Measurements from ENCODE around the gene DIP2B. TPM values are rescaled to one million over a fixed set of nuclear protein-coding genes. Genes with fewer than 3 reads are reported as not detected.
A peak's percentile ranks its signal among the peaks of the same experiment; 100 is the strongest.

The DIP2B gene
- total and polyA plus RNA-seq, 12 donors: 3.0 to 21.5 (median 15.8) TPM

DNA sequence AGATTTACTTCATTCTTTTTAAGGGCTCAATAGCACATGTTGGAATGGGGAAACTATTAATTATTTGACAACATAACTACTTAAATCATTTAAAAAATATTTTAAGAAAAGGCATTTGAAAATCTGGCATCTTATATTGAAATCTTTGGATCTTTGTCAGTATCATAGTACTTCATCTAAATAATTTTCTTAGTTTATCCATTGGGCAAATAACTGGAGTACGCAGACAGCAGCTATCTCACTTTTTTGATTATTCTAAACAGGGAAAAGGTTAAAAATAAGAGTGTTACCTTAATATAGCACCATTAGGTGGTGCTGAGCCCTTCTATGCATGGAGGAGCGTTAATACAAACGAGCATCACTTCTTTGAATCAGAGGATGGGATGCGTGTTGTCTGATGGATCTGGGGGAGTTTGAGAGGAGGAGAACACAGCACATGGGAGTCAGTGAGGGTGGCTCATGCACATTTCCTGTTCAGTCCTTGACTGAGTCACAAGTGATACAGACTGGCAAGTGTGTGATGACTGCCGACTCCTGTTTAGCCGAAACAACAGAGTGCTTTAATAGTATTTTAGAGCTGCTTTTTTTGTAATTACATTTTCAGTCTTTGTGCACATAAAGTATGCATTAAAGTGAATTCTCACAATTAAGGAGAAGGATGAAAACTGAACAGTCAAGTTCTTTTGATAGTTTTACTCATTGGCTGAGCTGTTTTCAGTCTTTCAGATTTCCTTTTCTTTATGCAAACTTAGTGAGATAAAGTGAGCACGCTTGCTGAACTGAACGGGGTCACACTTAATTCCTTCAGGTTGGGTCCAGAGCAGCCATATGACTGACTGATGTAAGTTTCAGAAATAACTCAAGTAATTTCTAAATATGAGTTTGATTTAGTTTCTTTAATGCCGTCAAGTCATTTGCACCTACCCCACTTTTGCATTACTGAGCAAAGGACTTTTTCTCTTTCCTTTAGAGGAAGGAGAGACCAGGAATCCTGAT is 92.7 kb downstream of the DIP2B start:
- DNase-seq: no peak
- H3K27ac ChIP-seq: peak overlapping the region in 1 of 10 donors; percentile 26
- ATAC-seq: peak in 6 of 8 donors; percentile 37 to 81 (median 63)
- H3K27me3 ChIP-seq: no peaks in the 10 kb centered on the region
- peaks cover 0 to 33% (median 24%) of the 10 kb centered on the region in 9 donors for H3K4me1 ChIP-seq
- intact Hi-C loops (cut with DNase I): no loop called here
- TF ChIP-seq, protein P1, sequence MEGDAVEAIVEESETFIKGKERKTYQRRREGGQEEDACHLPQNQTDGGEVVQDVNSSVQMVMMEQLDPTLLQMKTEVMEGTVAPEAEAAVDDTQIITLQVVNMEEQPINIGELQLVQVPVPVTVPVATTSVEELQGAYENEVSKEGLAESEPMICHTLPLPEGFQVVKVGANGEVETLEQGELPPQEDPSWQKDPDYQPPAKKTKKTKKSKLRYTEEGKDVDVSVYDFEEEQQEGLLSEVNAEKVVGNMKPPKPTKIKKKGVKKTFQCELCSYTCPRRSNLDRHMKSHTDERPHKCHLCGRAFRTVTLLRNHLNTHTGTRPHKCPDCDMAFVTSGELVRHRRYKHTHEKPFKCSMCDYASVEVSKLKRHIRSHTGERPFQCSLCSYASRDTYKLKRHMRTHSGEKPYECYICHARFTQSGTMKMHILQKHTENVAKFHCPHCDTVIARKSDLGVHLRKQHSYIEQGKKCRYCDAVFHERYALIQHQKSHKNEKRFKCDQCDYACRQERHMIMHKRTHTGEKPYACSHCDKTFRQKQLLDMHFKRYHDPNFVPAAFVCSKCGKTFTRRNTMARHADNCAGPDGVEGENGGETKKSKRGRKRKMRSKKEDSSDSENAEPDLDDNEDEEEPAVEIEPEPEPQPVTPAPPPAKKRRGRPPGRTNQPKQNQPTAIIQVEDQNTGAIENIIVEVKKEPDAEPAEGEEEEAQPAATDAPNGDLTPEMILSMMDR (IDR thresholded peaks at IDR 0.05): no peak
- H3K4me3 ChIP-seq: no peak overlapping the region
- 52 to 60% methylated on average over 9 of the region's 9 CpGs for WGBS, 2 donors
- no peaks in the 10 kb centered on the region for H3K36me3 ChIP-seq
- no peaks in the 10 kb centered on the region for H3K9me3 ChIP-seq

DNA sequence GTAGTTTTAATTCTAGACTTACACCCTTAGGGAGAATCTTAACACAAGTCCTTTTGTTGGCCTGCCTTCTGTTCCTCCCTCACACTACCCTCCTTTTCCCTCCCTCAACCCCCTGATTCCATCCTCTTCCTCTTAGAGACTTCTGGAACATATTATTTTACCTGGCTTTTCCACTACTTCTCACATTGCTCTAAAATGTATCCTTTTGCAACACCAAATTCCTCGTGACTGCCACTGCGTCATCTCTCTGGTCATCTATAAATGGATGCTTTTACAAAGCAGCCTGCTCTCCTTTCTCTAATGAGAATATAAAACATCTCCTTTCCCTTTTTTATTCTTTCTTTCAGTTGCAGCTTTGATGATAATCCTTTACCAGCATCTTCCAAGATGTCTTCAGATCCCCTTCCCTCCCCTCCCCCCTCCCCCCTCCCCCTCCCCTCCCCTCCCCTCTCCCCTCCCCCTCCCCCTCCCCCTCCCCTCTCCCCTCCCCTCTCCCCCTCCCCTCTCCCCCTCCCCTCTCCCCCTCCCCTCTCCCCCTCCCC is 93.6 kb downstream of the DIP2B start:
- no peaks in the 10 kb centered on the region for H3K27me3 ChIP-seq
- no peaks in the 10 kb centered on the region for H3K9me3 ChIP-seq
- no peaks in the 10 kb centered on the region for H3K36me3 ChIP-seq
- no peak overlapping the region for H3K4me3 ChIP-seq
- peak overlapping the region in 1 of 10 donors; percentile 26 for H3K27ac ChIP-seq
- intact Hi-C loops (cut with DNase I): no loop called here
- DNase-seq: no peak
- 85 to 92% methylated on average over 2 of the region's 2 CpGs for WGBS, 2 donors
- H3K4me1 ChIP-seq: peaks cover 2 to 37% (median 26%) of the 10 kb centered on the region in 9 donors
- ATAC-seq: no peak
- TF ChIP-seq, protein P1 (IDR thresholded peaks at IDR 0.05): no peak

DNA sequence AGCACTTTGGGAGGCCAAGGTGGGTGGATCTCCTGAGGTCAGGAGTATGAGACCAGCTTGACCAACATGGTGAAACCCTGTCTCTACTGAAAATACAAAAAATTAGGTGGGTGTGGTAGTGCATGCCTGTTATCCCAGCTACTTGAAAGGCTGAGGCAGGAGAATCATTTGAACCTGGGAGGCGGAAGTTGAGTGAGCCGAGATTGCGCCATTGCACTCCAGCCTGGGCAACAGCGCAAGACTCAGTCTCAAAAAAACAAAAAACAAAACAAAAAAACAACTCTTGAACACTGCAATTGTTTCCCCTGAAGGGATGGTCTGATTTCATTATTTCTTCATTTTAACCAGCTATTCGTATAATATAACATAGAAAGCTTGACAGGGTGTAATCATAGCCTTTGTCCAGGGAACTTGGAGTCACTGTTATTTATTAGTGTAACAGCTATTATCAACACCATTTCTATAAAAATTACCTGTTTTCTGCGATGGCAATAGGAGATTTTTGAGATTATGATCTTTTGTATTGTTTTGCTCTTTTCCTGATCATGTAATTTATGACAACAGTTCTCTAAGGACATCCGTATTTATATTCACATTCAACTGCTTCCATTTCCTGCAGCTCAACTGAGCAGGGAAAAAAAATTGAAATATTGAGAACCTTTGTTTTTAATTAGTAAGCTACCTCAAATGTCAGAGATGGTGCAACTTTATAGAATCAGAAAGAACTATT is 94.7 kb downstream of the DIP2B start:
- 76 to 81% methylated on average over 7 of the region's 7 CpGs for WGBS, 2 donors
- ATAC-seq (no peak), DNase-seq (no peak)
- no peaks in the 10 kb centered on the region for H3K9me3 ChIP-seq
- H3K36me3 ChIP-seq: no peaks in the 10 kb centered on the region
- intact Hi-C loops (cut with DNase I): loop anchor here in 1 of 10 donors (5.0 kb wide), 1 partner anchor 32 kb away; no protein-coding TSS in a partner anchor
- peaks cover 3 to 48% (median 38%) of the 10 kb centered on the region in 9 donors for H3K4me1 ChIP-seq
- H3K4me3 ChIP-seq: no peak overlapping the region
- H3K27ac ChIP-seq: peak overlapping the region in 5 of 10 donors; percentile 2 to 49 (median 30)
- no peaks in the 10 kb centered on the region for H3K27me3 ChIP-seq
- TF ChIP-seq, protein P1 (IDR thresholded peaks at IDR 0.05): no peak

DNA sequence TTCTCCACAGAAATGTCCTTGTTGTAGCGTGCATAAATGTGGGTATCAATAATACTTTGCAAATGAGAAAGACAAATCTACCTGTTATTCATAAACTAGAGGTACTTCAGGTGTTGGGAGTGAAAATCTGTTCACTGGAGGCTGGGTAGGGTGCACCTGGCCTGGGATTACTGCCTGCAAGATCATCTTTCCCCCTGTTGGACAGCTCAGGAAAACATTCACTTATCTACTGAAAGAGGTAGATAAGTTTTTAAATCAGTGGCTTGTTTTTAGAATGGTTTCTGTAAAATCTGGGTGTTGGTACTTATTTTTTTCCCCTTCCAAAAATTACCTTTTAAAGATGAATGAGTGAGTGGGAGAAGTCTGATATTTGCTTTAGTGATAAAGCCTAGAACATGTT is 95.6 kb downstream of the DIP2B start:
- no peaks in the 10 kb centered on the region for H3K9me3 ChIP-seq
- H3K36me3 ChIP-seq: no peaks in the 10 kb centered on the region
- peaks cover 3 to 51% (median 42%) of the 10 kb centered on the region in 9 donors for H3K4me1 ChIP-seq
- H3K27me3 ChIP-seq: no peaks in the 10 kb centered on the region
- no peak overlapping the region for H3K4me3 ChIP-seq
- TF ChIP-seq, protein P1 (IDR thresholded peaks at IDR 0.05): no peak
- DNase-seq (no peak), ATAC-seq (no peak)
- intact Hi-C loops (cut with DNase I): loop anchor here in 1 of 10 donors (5.0 kb wide), 1 partner anchor 33 kb away; no protein-coding TSS in a partner anchor
- WGBS, 2 donors: 58 to 97% methylated on average over 1 of the region's 1 CpG
- H3K27ac ChIP-seq: no peak overlapping the region
